VCaP (cell line): ENCODE results near the gene TLE3.

Experiments used
- H3K27ac ChIP-seq: fragments of 450-650 bp; 2 replicates; pipeline ENCODE4 v1.5.1; 2017
- TF ChIP-seq, protein P1 (sequence below): fragments of 450-650 bp; conservative IDR thresholded peaks from 2 replicates; pipeline ENCODE4 v1.5.1; 2017; ENCODE audit warnings: mild to moderate bottlenecking, moderate library complexity

Gene TLE3

DNA sequence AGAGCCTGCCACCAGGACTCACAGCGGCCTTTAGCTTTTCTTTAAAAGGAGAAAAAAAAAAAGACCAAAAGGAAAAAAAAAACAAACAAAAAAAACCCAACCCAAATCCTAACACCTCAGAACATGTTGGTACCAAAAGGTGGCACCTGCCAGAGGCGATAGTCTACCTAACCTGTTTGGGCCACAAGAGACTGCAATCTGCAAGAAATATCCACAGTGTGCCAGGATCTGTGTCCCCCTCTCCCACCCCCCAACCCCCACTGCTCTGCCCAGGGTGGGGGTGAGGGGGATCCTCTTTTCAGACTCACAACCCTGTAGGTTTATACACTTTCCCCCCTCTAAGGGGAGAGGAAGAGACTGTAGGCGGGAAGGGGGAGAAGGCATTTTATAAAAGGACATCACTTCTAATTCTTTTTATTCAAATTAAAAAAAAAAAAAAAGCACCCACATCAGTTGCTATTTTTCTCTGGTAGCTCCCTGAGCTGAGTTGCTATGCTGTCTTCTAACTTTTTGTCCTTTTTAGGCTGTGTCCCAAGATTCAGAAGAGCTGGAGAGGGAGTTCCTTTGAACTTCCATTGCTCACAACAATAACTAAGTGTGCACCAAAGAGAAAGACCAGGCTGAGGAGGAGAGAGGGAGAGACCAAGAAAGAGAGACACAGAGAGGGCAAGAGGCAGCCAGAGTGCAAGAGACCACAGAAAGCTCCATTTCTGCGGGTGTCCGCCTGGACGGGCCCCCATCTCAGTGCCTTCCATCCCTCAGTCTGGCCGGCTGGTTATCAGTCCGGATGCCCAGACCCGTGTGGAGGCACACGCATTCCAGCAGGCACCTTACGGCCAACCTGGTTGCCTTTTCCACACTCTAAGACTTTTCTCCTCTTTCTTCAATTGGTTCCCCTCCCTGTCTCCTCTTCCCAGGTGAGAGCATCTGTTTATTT lies 48.9 kb downstream of the TLE3 start:
- TF ChIP-seq, protein P1, sequence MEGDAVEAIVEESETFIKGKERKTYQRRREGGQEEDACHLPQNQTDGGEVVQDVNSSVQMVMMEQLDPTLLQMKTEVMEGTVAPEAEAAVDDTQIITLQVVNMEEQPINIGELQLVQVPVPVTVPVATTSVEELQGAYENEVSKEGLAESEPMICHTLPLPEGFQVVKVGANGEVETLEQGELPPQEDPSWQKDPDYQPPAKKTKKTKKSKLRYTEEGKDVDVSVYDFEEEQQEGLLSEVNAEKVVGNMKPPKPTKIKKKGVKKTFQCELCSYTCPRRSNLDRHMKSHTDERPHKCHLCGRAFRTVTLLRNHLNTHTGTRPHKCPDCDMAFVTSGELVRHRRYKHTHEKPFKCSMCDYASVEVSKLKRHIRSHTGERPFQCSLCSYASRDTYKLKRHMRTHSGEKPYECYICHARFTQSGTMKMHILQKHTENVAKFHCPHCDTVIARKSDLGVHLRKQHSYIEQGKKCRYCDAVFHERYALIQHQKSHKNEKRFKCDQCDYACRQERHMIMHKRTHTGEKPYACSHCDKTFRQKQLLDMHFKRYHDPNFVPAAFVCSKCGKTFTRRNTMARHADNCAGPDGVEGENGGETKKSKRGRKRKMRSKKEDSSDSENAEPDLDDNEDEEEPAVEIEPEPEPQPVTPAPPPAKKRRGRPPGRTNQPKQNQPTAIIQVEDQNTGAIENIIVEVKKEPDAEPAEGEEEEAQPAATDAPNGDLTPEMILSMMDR = no peak
- no peak overlapping the region for H3K27ac ChIP-seq

DNA sequence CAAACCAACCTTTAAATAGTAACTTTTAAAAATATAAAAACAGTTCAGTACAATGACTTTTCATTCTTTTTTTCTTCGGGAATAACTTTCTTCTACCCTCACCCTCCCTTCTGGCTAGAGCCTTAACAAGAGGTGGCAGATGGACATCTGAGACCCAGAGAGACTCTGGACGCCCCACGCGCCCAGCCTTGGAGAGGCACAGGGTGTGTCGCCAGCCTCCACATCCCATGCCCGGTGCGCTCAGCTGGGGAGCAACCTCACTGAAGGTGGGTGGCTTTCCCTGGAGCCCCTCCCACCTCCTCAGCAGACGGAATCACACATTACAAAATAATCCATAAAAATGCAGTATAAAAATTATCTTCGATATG lies 49.5 kb downstream of the TLE3 start:
- no peak overlapping the region for H3K27ac ChIP-seq
- TF ChIP-seq, protein P1 = no peak

DNA sequence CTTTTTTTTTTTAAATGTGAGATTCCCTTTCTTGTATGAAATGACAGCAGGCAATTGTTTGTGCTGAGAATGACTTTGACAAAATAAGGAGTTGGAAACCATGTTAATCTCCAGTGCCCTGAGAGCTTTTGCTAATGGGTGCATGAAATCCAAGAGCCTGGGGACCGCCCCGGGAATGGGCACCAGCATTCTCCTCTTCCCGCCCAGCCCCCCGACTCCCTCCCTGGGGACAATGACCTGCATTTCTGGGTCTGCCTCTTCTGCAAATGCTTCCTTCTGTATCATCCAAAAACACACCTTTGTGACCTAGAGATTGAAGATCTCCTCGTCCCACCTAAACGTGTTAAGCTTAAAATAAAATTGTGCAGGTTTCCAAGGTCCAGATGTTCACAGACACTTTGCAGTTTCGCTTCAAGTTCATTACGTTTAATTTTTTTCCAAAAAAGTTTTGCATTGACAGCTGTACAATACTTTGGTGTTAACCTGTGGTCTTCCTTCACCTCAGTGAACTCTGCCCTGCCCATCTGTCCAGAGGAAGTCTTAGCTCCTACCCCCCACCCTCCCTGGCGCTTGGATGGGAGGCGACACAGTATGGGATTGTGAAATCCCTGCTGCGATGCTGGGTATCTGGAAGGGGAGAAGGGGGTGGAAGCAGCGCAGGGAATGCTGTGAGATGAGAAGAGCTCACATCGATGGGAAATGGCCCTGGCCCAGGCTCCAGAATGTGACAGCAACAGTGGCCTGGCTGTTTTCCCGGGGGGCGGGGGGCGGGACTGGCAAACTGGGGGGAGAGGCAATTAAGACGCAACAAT lies 50.1 kb downstream of the TLE3 start:
- no peak overlapping the region for H3K27ac ChIP-seq
- TF ChIP-seq, protein P1 = no peak

DNA sequence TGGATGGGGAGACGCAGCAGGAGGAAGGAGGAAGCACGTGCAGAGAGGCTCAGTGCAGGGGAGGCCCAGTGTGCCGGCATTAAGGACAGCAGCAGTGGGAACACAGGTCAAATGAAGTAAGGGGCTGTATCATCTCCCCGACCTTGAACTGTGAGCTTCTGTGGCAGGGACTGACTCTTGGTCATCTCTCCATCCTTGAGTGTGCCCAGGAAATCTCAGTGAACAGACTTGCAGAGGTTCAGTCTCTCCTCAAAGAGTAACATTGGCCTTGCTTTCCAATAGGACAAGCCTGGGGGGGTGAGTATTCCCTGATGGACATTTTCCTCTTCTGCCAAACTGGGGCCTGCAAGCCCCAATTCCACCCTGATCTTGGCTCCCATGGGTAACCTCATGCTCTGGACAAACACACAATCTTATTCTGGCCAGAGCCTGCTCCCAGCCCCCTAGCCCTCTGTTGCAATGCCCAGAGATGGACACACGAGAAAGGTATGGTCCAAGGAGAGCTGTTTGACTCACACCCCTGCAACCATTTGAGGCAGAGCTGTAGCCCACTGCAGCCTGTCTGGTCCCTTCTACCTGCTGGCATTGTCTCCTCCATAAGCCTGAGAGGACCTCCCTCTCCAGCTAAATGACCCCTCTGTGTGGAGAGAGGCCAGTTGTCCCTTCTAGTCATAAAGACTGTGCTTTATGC lies 50.9 kb downstream of the TLE3 start:
- TF ChIP-seq, protein P1 = no peak
- H3K27ac ChIP-seq = no peak overlapping the region

DNA sequence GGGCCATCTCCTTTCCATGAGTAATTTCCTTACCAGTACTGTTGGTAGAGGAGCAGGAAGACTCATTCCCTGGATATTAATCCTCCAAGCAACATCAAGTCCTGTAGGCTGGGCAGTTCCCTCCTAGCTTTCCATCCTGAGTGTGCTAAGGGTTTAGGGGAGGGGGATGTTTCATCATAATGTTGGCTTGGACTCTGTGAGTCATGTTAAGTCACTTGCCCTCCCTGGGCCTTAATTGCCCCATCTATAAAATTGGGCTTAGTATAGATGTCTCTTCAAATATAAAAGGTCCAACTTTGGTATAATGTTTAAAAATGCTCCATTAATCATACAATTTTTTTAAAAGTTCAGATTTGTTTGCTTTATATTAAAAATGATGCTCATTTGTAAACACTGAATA lies 52.7 kb downstream of the TLE3 start:
- TF ChIP-seq, protein P1 = no peak
- H3K27ac ChIP-seq = no peak overlapping the region

DNA sequence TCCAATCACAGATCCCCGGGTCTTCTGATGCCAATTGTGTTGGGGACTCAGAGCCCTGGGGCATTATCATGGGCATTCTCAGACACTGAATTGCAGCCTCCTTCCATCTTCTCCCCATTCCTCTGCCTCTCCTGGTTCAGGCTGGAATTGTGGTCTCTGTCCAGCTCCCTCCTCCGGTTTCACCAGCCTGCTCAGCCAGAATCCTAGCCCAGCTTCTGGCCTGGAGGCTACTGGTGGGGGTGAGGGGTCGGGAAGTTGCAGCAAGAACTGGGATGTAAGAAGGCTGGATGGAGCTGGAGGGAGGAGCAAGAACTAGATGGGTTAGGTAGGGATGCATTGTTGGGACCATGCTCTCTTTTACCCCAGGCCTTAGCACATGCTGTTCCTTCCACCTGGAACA lies 53.5 kb downstream of the TLE3 start:
- TF ChIP-seq, protein P1 = no peak
- no peak overlapping the region for H3K27ac ChIP-seq

DNA sequence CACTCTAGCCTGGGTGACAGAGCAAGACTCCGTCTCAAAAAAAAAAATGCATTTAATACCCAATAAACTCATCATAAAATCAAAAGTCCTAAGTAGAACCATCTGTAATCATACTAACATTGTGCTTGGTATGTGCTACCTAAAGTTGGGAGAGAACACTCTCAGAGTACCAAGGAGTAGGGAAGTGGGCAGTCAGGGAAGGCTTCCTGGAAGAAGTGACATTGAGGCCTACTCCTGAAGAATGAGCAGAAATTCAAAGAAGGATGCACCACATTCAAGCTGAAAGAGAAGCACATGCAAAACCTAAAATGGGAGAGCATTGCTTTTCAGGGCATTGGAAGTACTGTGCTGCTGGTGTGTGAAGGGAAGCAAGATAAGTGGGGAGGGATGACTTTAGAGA lies 54.1 kb downstream of the TLE3 start:
- no peak overlapping the region for H3K27ac ChIP-seq
- TF ChIP-seq, protein P1 = no peak
